ENCODE data around the gene CNOT6L. TPM values are rescaled to one million over a fixed set of nuclear protein-coding genes. Genes with fewer than 3 reads are reported as not detected.
"Not testable (repeated sequence)": the region's sequence is repeated elsewhere in the genome, so short reads cannot be mapped to it uniquely, and the experiment has no call there.

CNOT6L gene
- total RNA-seq, 1 donor from 2014 or later, result 54.1 TPM

- Histone ChIP-seq H3K4me3 (no peak overlapping the region), H3K27ac (no peak overlapping the region), H3K36me3 (no peaks in the 10 kb centered on the region), H3K9me3 (no peaks in the 10 kb centered on the region), H3K27me3 (ENCODE audit: low read depth) (no peaks in the 10 kb centered on the region), H3K4me1 (peaks cover 27% of the 10 kb centered on the region)
- ATAC-seq (no peak), DNase-seq (no peak)
- intact Hi-C loops (cut with DNase I), result no loop called here
- TF ChIP-seq CTCF (IDR thresholded peaks at IDR 0.05), result no peak
Measured at GRCh38 chr4:77782102-77782835, 36.9 kb downstream of the CNOT6L start.

GRCh38 chr4:77780762-77781161, 38.4 kb downstream of the CNOT6L start:
- not testable (repeated sequence) for H3K27me3 ChIP-seq (ENCODE audit: low read depth); ATAC-seq
- peaks cover 36% of the 10 kb centered on the region for H3K4me1 ChIP-seq

GRCh38 chr4:77777135-77777807, 41.9 kb downstream of the CNOT6L start:
- Histone ChIP-seq H3K9me3 (no peaks in the 10 kb centered on the region), H3K36me3 (peaks cover 34% of the 10 kb centered on the region), H3K4me1 (peaks cover 18% of the 10 kb centered on the region), H3K4me3 (no peak overlapping the region), H3K27ac (no peak overlapping the region), H3K27me3 (ENCODE audit: low read depth) (no peaks in the 10 kb centered on the region)
- peak in 1 of 2 donors; percentile 33 for ATAC-seq
- no peak for TF ChIP-seq CTCF (IDR thresholded peaks at IDR 0.05)
- intact Hi-C loops (cut with DNase I), result no loop called here
- no peak for DNase-seq

More at GRCh38 chr4:77780762-77781161, 38.4 kb downstream of the CNOT6L start:
- H3K27ac ChIP-seq; H3K9me3 ChIP-seq; H3K4me3 ChIP-seq; H3K36me3 ChIP-seq; DNase-seq; intact Hi-C loops (cut with DNase I): not testable (repeated sequence)

GRCh38 chr4:77776182-77777134, 42.7 kb downstream of the CNOT6L start:
- intact Hi-C loops (cut with DNase I), result no loop called here
- Histone ChIP-seq H3K36me3 (peaks cover 42% of the 10 kb centered on the region), H3K27me3 (ENCODE audit: low read depth) (no peaks in the 10 kb centered on the region), H3K27ac (no peak overlapping the region), H3K4me3 (no peak overlapping the region), H3K4me1 (peaks cover 11% of the 10 kb centered on the region), H3K9me3 (no peaks in the 10 kb centered on the region)
- no peak for TF ChIP-seq CTCF (IDR thresholded peaks at IDR 0.05)
- ATAC-seq, result no peak
- DNase-seq, result no peak

GRCh38 chr4:77773101-77773500, 46.1 kb downstream of the CNOT6L start:
- Histone ChIP-seq H3K4me1 (peaks cover 11% of the 10 kb centered on the region), H3K9me3 (no peaks in the 10 kb centered on the region), H3K4me3 (no peak overlapping the region), H3K27me3 (ENCODE audit: low read depth) (no peaks in the 10 kb centered on the region), H3K27ac (no peak overlapping the region), H3K36me3 (peaks cover 54% of the 10 kb centered on the region)
- no peak for TF ChIP-seq CTCF (IDR thresholded peaks at IDR 0.05)
- DNase-seq (no peak), ATAC-seq (no peak)
- intact Hi-C loops (cut with DNase I), result no loop called here

Measured in lower lobe of right lung (tissue), 2 donors.